H9 (cell line): Measurements from ENCODE around the gene CCDC3. TPM values are rescaled to one million over a fixed set of nuclear protein-coding genes. Genes with fewer than 3 reads are reported as not detected.

Experiments used
- DNase-seq: peaks from one replicate; pipeline ENCODE4 v3.0.0-alpha.2; 2017
- H2AFZ ChIP-seq: one replicate; pipeline ENCODE4 v1.6.1; 2013; ENCODE audit warnings: mild to moderate bottlenecking, low read length, control low read depth, moderate library complexity
- H2AK5ac ChIP-seq: 2 replicates; pipeline ENCODE4 v1.6.1; 2013; ENCODE audit warnings: low read length, control low read depth, mixed read lengths; ENCODE audit not compliant: insufficient read length
- H2BK120ac ChIP-seq: one replicate; pipeline ENCODE4 v1.6.1; 2013; ENCODE audit warnings: low read depth, mild to moderate bottlenecking, low read length, control low read depth, inconsistent platforms; ENCODE audit not compliant: poor library complexity, severe bottlenecking
- H2BK12ac ChIP-seq: 2 replicates; pipeline ENCODE4 v1.6.1; 2013; ENCODE audit warnings: low read length, control low read depth, mixed read lengths, low read depth; ENCODE audit not compliant: insufficient read length
- H2BK15ac ChIP-seq: 2 replicates; pipeline ENCODE4 v1.6.1; 2013; ENCODE audit warnings: low read depth, low read length, control low read depth
- H2BK20ac ChIP-seq: one replicate; pipeline ENCODE4 v1.6.1; 2013; ENCODE audit warnings: low read depth, mild to moderate bottlenecking, low read length, control low read depth, inconsistent platforms; ENCODE audit not compliant: poor library complexity, severe bottlenecking
- H2BK5ac ChIP-seq: 2 replicates; pipeline ENCODE4 v1.6.1; 2013; ENCODE audit warnings: low read length, control low read depth, mixed read lengths; ENCODE audit not compliant: insufficient read length
- H3K14ac ChIP-seq: 2 replicates; pipeline ENCODE4 v1.6.1; 2013; ENCODE audit warnings: low read length, control low read depth; ENCODE audit not compliant: insufficient read depth
- H3K18ac ChIP-seq: 2 replicates; pipeline ENCODE4 v1.6.1; 2013; ENCODE audit warnings: low read depth, mild to moderate bottlenecking, mixed read lengths, low read length, control low read depth; ENCODE audit not compliant: insufficient read length
- H3K23ac ChIP-seq: 2 replicates; pipeline ENCODE4 v1.6.1; 2013; ENCODE audit warnings: low read length, control low read depth, mixed read lengths, low read depth; ENCODE audit not compliant: insufficient read length
- H3K23me2 ChIP-seq: 2 replicates; pipeline ENCODE4 v1.6.1; 2013; ENCODE audit warnings: low read depth, mild to moderate bottlenecking, mixed read lengths, low read length, control low read depth; ENCODE audit not compliant: insufficient read length, poor library complexity, severe bottlenecking
- H3K27ac ChIP-seq: 2 replicates; pipeline ENCODE4 v1.5.1; 2013; ENCODE audit warnings: low read length, control low read depth, mixed read lengths, low read depth; ENCODE audit not compliant: insufficient read length
- H3K27me3 ChIP-seq: 2 replicates; pipeline ENCODE4 v1.6.1; 2013; ENCODE audit warnings: low read length, control low read depth, inconsistent platforms; ENCODE audit not compliant: insufficient read depth
- H3K4ac ChIP-seq: 2 replicates; pipeline ENCODE4 v1.6.1; 2013; ENCODE audit warnings: low read depth, mild to moderate bottlenecking, control low read depth, inconsistent platforms, low read length, moderate library complexity
- H3K4me1 ChIP-seq: 2 replicates; pipeline ENCODE4 v1.6.1; 2013; ENCODE audit warnings: low read length, control low read depth, inconsistent platforms; ENCODE audit not compliant: insufficient read depth
- H3K4me2 ChIP-seq: 2 replicates; pipeline ENCODE4 v1.6.1; 2013; ENCODE audit warnings: low read length, control low read depth, mixed read lengths; ENCODE audit not compliant: insufficient read length, insufficient read depth
- H3K56ac ChIP-seq: 2 replicates; pipeline ENCODE4 v1.6.1; 2013; ENCODE audit warnings: low read depth, mild to moderate bottlenecking, mixed read lengths, low read length, control low read depth; ENCODE audit not compliant: insufficient read length
- H3K79me1 ChIP-seq: 2 replicates; pipeline ENCODE4 v1.6.1; 2013; ENCODE audit warnings: low read depth, mild to moderate bottlenecking, moderate library complexity, low read length, control low read depth, inconsistent platforms; ENCODE audit not compliant: insufficient read depth, poor library complexity, severe bottlenecking
- H3K79me2 ChIP-seq: 2 replicates; pipeline ENCODE4 v1.6.1; 2013; ENCODE audit warnings: low read length, control low read depth, inconsistent platforms; ENCODE audit not compliant: insufficient read depth
- H3K9ac ChIP-seq: 2 replicates; pipeline ENCODE4 v1.6.1; 2013; ENCODE audit warnings: low read length, control low read depth, mixed read lengths; ENCODE audit not compliant: insufficient read length; ENCODE audit errors: extremely low read depth
- H3K9me3 ChIP-seq: one replicate; pipeline ENCODE4 v1.6.1; 2013; ENCODE audit warnings: low read depth, low read length, inconsistent platforms; ENCODE audit not compliant: control insufficient read depth
- H3T11ph ChIP-seq: one replicate; pipeline ENCODE4 v1.6.1; 2013; ENCODE audit warnings: mild to moderate bottlenecking, low read length, control low read depth, inconsistent platforms
- H4K20me1 ChIP-seq: one replicate; pipeline ENCODE4 v1.6.1; 2013; ENCODE audit not compliant: control insufficient read depth, insufficient read length, insufficient read depth
- H4K5ac ChIP-seq: 2 replicates; pipeline ENCODE4 v1.6.1; 2013; ENCODE audit warnings: low read depth, mild to moderate bottlenecking, mixed read lengths, low read length, control low read depth; ENCODE audit not compliant: insufficient read length
- H4K8ac ChIP-seq: replicated peaks from 2 replicates; pipeline ENCODE4 v1.6.1; 2013; ENCODE audit warnings: low read length, control low read depth, mixed read lengths, low read depth; ENCODE audit not compliant: insufficient read length
- H4K91ac ChIP-seq: 2 replicates; pipeline ENCODE4 v1.6.1; 2013; ENCODE audit warnings: low read depth, mild to moderate bottlenecking, moderate library complexity, mixed read lengths, low read length, control low read depth; ENCODE audit not compliant: insufficient read length
- H3K27ac Mint-ChIP-seq, 3 experiments: 2 replicates in 2 of 3; 3 replicates in 1 of 3; pipeline ENCODE4 v1.8.0; 2020 to 2021; ENCODE audit warnings: mixed read lengths in 3 of 3, mild to moderate bottlenecking in 1 of 3, moderate library complexity in 1 of 3
- H3K27me3 Mint-ChIP-seq: 2 replicates; pipeline ENCODE4 v1.8.0; 2021; ENCODE audit warnings: low read depth, mild to moderate bottlenecking, moderate library complexity, mixed read lengths
- H3K36me3 Mint-ChIP-seq, 3 experiments: 2 replicates in 2 of 3; 3 replicates in 1 of 3; pipeline ENCODE4 v1.8.0; 2020 to 2021; ENCODE audit warnings: low read depth in 3 of 3, mixed read lengths in 3 of 3; ENCODE audit not compliant: insufficient read depth in 1 of 3
- H3K4me1 Mint-ChIP-seq, 2 experiments: 2 replicates each; pipeline ENCODE4 v1.8.0; 2020; ENCODE audit warnings: mixed read lengths in 2 of 2
- H3K4me3 Mint-ChIP-seq, 2 experiments: 2 replicates in 1 of 2; 3 replicates in 1 of 2; pipeline ENCODE4 v1.8.0; 2020 to 2021; ENCODE audit warnings: mild to moderate bottlenecking in 2 of 2, mixed read lengths in 2 of 2, moderate library complexity in 1 of 2
- H3K9me3 Mint-ChIP-seq, 2 experiments: 2 replicates in 1 of 2; 3 replicates in 1 of 2; pipeline ENCODE4 v1.8.0; 2020; ENCODE audit warnings: mild to moderate bottlenecking in 2 of 2, mixed read lengths in 2 of 2, moderate library complexity in 1 of 2
- CTCF ChIP-seq: fragments of 200-600 bp; sonication (generic); conservative IDR thresholded peaks from 3 replicates; pipeline ENCODE4 v1.8.0; 2021; ENCODE audit warnings: antibody characterized with exemption, mild to moderate bottlenecking
- WGBS: extraction: QIAGEN DNeasy Blood & Tissue Kit; methylation state at CpG from one replicate; pipeline ENCODE4 v1.1.7; 2013; ENCODE audit warnings: missing lambda C conversion rate, low lambda C conversion rate, mixed read lengths; ENCODE audit not compliant: insufficient read length; ENCODE audit errors: extremely low coverage; 5-methylcytosine and 5-hydroxymethylcytosine counted together
- total RNA-seq: library from RNA; stranded (reverse); gene quantifications from 2 replicates; pipeline ENCODE4 v1.2.1, GENCODE V29; 2021

CCDC3 gene
- total RNA-seq, 1 experiment from 2014 or later: 2.3 TPM

- no CpG with 5 or more reads among the region's 9 CpGs for WGBS
- Histone ChIP-seq H2BK12ac (no peak overlapping the region), H3K27ac (no peak overlapping the region), H2BK15ac (no peak overlapping the region), H3K14ac (no peak overlapping the region), H3K23me2 (no peaks in the 10 kb centered on the region), H3K4ac (no peak overlapping the region), H3K4me2 (no peak overlapping the region), H3K23ac (no peak overlapping the region), H4K5ac (no peak overlapping the region), H3T11ph (no peak overlapping the region), H3K27me3 (no peaks in the 10 kb centered on the region), H3K18ac (no peak overlapping the region), H3K4me1 (no peaks in the 10 kb centered on the region; the same call in 1 of the 2 replicates), H3K9ac (no peak overlapping the region), H2AFZ (no peak overlapping the region), H3K79me1 (no peaks in the 10 kb centered on the region), H4K20me1 (no peaks in the 10 kb centered on the region), H3K56ac (no peak overlapping the region), H2BK5ac (no peak overlapping the region), H3K9me3 (no peaks in the 10 kb centered on the region), H2BK20ac (no peak overlapping the region), H4K8ac (no peak overlapping the region), H4K91ac (no peak overlapping the region), H2BK120ac (no peak overlapping the region), H2AK5ac (no peak overlapping the region), H3K79me2 (no peaks in the 10 kb centered on the region)
- Mint-ChIP-seq H3K36me3 (no peaks in the 10 kb centered on the region), H3K4me3 (no peak overlapping the region), H3K27ac (no peak overlapping the region), H3K9me3 (no peaks in the 10 kb centered on the region), H3K4me1 (peaks cover 5 to 12% of the 10 kb centered on the region in 2 experiments), H3K27me3 (no peaks in the 10 kb centered on the region; the same call in 1 of the 2 replicates)
- no peak for TF ChIP-seq CTCF
- no peak for DNase-seq
Measured at GRCh38 chr10:12974078-12974477, 27.4 kb downstream of the CCDC3 start.
